GM18858 (cell line): ENCODE measurements around the gene PIP5K1A.
"Not testable (repeated sequence)": the region's sequence is repeated elsewhere in the genome, so short reads cannot be mapped to it uniquely, and the experiment has no call there.

Experiments
- ATAC-seq: cut with Tn5 transposase; IDR thresholded peaks from one replicate; pipeline ENCODE4 v1.9.1; 2021; ENCODE audit not compliant: unreplicated experiment

PIP5K1A gene

GRCh38 chr1:151189637-151190445, 8.5 kb upstream of the PIP5K1A start, which contains the start of gene VPS72:
VPS72 (minus strand) TSS chr1:151190197; CDS start chr1:151190121, 76 bp downstream.
- peak; percentile 65 for ATAC-seq

- ATAC-seq, result no peak
Measured at GRCh38 chr1:151192047-151192446, 6.3 kb upstream of the PIP5K1A start.

- no peak for ATAC-seq
Measured at GRCh38 chr1:151193304-151193703, 5.0 kb upstream of the PIP5K1A start.

DNA sequence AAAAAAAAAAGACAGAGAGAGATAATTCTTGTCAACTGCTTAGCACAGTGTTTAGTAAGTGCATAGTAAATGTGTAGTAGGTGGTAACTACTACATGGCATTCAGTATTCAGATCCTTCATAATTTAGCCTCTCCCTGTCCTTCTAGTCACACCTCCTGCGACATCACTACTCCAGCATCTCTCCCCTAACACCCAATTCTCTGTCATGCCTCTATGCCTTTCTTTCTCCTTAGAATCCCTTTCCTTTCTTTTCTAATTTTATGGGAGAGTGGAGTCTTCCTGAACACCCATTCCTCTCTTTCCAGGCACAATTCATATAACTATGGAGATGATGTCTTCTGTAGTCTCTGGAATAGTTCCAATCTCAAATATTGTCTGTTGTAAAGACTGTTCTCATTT, 4.5 kb upstream of the PIP5K1A start:
- ATAC-seq, result no peak

DNA sequence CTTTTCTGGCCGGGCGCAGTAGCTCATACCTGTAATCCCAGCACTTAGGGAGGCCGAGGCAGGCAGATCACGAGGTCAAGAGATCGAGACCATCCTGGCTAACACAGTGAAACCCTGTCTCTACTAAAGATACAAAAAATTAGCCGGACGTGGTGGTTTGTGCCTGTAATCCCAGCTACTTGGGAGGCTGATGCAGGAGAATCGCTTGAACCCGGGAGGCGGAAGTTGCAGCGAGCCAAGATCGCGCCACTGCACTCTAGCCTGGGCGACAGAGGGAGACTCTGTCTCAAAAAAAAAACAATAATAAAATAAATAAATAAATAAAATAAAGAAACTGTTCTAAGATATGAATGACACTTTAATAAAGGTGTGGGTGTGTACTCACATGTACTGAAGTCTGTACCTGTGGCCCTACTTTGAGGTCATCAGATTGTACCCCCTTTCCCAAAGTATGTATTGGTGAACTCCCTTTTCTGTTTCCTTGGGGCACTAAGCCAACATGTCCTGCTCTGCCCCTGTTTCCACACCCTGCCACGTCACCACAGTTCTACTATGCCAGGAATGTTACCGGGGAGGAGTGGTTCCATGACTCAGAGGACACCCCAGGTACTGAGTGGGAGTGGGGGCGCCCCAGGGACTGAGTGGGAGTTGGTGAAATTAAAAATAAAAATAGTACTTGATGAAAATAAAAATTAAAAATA, 3.3 kb upstream of the PIP5K1A start:
- ATAC-seq, result not testable (repeated sequence)

DNA sequence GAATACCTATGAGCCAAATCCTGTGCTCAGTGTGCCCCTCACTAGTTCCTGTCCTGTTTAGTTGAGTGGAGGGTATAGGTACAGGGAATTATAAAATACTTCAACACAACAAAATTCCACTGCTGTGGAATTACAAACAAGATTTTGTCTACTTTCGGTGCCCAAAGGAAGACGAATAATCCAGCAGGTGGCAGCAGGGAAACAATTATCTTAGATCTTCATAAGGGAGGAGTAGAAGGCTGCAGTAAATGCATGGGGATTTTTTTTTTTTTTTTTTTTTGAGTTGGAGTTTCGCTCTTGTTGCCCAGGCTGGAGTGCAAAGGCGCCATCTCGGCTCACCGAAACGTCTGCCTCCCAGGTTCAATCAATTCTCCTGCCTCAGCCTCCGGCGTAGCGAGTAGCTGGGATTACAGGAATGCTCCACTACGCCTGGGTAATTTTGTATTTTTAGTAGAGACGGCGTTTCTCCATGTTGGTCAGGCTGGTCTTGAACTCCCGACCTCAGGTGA, 2.0 kb upstream of the PIP5K1A start:
- no peak for ATAC-seq

GRCh38 chr1:151197863-151198253, 494 bp upstream of the PIP5K1A start:
- ATAC-seq, result no peak

GRCh38 chr1:151199873-151200581, 1.7 kb downstream of the PIP5K1A start:
- ATAC-seq, result no peak

DNA sequence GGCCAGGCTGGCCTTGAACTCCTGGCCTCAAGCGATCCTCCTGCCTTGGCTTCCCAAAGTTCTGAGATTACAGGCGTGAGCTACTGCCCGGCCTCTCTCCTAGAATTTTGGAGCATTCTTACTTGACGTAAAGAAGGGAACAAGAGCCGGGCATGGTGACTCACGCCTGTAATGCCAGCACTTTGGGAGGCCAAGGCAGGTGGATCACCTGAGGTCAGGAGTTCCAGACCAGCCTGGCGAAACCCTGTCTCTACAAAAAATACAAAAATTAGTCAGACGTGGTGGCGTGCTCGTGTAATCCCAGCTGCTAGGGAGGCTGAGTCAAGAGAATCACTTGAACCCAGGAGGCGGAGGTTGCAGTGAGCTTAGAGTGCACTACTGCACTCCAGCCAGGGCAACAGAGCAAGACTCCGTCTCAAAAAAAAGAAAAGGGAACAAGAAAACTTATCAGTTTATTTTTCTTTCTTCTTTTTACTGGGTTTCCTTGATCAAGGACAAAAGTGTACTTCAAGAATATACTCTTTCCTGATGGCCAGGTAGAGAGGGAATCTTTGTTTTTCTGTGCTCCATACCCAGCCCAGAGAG, 7.1 kb downstream of the PIP5K1A start:
- ATAC-seq, result not testable (repeated sequence)

DNA sequence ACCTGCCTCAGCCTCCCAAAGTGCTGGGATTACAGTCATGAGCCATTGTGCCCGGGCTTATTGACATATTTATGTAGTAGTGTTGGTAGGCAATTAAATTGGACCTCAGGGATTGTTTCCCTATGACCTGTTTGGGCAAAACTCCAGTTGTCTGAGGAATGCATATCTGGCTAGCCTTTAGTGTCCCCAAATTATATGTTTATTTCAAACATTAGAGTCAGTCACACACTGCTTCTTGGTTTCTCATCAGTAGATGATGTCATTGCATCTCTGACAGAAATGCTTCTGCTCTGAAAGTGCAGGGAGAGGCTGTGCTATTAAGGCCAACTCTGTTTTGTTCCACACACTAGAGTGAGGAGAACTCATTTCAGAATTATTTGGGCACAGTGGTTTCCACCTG, 12.5 kb downstream of the PIP5K1A start:
- ATAC-seq, result no peak

- no peak for ATAC-seq
Measured at GRCh38 chr1:151211972-151212705, 13.8 kb downstream of the PIP5K1A start.

- no peak for ATAC-seq
Measured at GRCh38 chr1:151213560-151213959, 15.2 kb downstream of the PIP5K1A start.

GRCh38 chr1:151221616-151222015, 23.3 kb downstream of the PIP5K1A start:
- ATAC-seq, result no peak

DNA sequence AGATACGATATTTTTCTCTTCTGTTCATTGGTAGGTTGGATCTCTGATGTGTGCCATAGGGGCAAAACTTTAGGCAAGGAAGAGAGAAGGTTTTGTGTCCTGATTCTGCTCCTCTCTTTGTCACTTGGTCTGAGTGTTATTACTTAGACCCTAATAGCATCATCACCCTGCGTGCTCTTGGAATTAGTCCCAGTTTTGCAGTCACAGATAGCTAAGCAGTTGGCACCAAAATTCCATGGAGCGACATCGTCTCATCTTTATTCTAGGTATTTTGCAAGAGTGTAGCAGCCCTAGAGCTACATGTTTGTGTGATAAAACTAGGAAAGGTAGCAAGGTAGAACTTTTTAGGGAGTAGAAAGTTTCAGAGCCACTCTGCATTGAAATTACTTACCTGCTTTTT, 23.8 kb downstream of the PIP5K1A start:
- ATAC-seq, result no peak

GRCh38 chr1:151235235-151235634, 36.9 kb downstream of the PIP5K1A start:
- ATAC-seq, result no peak

GRCh38 chr1:151237678-151238466, 39.5 kb downstream of the PIP5K1A start:
- ATAC-seq, result no peak

DNA sequence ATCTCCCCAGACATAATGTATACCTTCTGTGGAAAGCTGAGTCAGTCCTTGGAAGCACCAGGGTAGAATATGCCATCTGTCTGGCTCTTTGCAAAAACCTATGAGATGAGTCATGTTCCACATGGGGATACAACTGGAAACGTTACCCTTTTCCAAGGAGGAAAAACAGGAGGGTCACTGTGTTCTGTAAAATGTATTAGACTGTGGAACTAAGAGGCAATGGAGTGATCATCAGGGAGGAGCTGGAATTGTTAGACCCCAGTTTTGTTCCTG, 40.1 kb downstream of the PIP5K1A start:
- ATAC-seq, result no peak

DNA sequence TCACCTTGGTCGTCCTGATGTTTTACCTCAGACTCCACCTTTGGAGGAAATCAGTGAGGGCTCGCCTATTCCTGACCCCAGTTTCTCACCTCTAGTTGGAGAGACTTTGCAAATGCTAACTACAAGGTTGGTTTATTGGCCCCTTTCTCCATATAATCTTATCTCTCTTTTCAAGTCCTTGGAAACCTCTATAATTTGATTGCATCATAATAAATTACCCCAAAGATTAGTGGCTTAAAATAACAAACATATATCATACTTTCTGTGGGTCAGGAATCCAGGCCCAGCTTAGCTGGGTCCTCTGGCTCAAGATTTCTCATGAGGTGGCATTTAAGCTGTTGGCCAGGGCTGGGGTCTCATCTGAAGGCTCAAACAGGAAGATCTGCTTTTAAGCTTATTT, 44.1 kb downstream of the PIP5K1A start:
- ATAC-seq, result no peak

GRCh38 chr1:151243683-151244216, 45.4 kb downstream of the PIP5K1A start:
- ATAC-seq, result no peak

- no peak for ATAC-seq
Measured at GRCh38 chr1:151246786-151247185, 48.4 kb downstream of the PIP5K1A start.
